Endothelial cell (in vitro differentiated cells): ENCODE results near the gene DUSP2. TPM values are rescaled to one million over a fixed set of nuclear protein-coding genes. Genes with fewer than 3 reads are reported as not detected.

Source experiments
- DNase-seq: peaks from one replicate; pipeline ENCODE4 v3.0.0; 2021; ENCODE audit warnings: low spot score
- H3K27ac Mint-ChIP-seq: one replicate; pipeline ENCODE4 v1.8.0; 2021; ENCODE audit warnings: mixed read lengths, inconsistent platforms; ENCODE audit not compliant: unreplicated experiment
- H3K27me3 Mint-ChIP-seq: one replicate; pipeline ENCODE4 v1.8.0; 2021; ENCODE audit warnings: mild to moderate bottlenecking, moderate library complexity, mixed read lengths, inconsistent platforms; ENCODE audit not compliant: unreplicated experiment
- H3K36me3 Mint-ChIP-seq: one replicate; pipeline ENCODE4 v1.8.0; 2021; ENCODE audit warnings: mild to moderate bottlenecking, low read depth, mixed read lengths, inconsistent platforms; ENCODE audit not compliant: unreplicated experiment
- H3K4me1 Mint-ChIP-seq: one replicate; pipeline ENCODE4 v1.8.0; 2021; ENCODE audit warnings: mild to moderate bottlenecking, mixed read lengths, inconsistent platforms; ENCODE audit not compliant: unreplicated experiment
- H3K4me3 Mint-ChIP-seq: one replicate; pipeline ENCODE4 v1.8.0; 2021; ENCODE audit warnings: mild to moderate bottlenecking, mixed read lengths, inconsistent platforms; ENCODE audit not compliant: unreplicated experiment
- H3K9me3 Mint-ChIP-seq: one replicate; pipeline ENCODE4 v1.8.0; 2021; ENCODE audit warnings: mixed read lengths, inconsistent platforms; ENCODE audit not compliant: unreplicated experiment
- CTCF ChIP-seq: fragments of 200-600 bp; sonication (generic); IDR thresholded peaks from one replicate; pipeline ENCODE4 v1.5.0; 2021; ENCODE audit warnings: antibody characterized with exemption; ENCODE audit not compliant: unreplicated experiment
- total RNA-seq: library from RNA; stranded (reverse); fragmentation: NEBNext Ultra II Directional; extraction: Animal tissue kit (Norgen Biotek cat#: 25700); gene quantifications from one replicate; pipeline ENCODE4 v1.2.1, GENCODE V29; 2021; ENCODE audit not compliant: unreplicated experiment

Gene DUSP2
- total RNA-seq, 1 donor from 2014 or later = not detected

GRCh38 chr2:96105994-96106715, 39.1 kb downstream of the DUSP2 start:
- peaks cover 7% of the 10 kb centered on the region for H3K27me3 Mint-ChIP-seq
- H3K4me3 Mint-ChIP-seq = no peak overlapping the region
- no peak for DNase-seq
- TF ChIP-seq CTCF = no peak
- H3K9me3 Mint-ChIP-seq = no peaks in the 10 kb centered on the region
- H3K36me3 Mint-ChIP-seq = peaks cover 5% of the 10 kb centered on the region
- H3K4me1 Mint-ChIP-seq = peaks cover 10% of the 10 kb centered on the region
- no peak overlapping the region for H3K27ac Mint-ChIP-seq

DNA sequence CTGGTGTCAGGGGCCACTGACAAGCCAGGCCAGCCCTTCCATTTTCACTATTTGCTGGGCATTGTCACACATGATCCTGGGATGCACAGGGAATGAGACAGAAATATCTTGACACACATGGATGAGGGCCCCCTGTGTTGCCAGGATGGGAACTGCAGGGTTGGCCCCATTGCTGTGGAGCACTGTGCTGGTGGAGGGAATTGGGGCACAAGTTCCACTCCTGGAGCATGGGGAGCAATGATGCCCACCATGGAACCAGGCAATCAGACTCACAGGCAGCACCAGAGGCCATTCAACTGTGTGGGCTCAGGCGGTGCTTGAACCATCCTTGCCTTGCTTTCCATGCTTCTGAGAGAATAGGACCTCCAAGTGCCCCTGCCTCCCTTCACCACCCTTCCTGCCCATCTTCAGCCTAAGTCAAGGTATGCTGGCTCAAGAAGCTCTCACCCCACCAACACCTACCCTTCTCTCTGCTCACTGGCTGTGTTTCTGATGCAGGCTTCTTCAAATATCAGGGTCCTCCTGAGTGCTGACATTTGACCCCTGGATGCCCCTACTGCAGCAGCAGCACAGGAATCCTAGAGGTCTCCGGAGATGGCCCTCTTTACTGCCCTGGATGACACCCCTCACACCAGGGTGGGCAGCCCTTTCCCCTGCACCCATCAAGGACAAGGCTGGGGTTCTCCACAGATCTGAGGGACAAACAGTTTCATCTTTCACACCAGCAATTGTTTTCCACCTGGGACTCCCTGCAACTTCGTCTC, 39.9 kb downstream of the DUSP2 start:
- Mint-ChIP-seq H3K36me3 (peaks cover 5% of the 10 kb centered on the region), H3K27me3 (peaks cover 13% of the 10 kb centered on the region), H3K27ac (no peak overlapping the region), H3K9me3 (no peaks in the 10 kb centered on the region), H3K4me3 (peak overlapping the region; percentile 79), H3K4me1 (peaks cover 10% of the 10 kb centered on the region)
- no peak for DNase-seq
- no peak for TF ChIP-seq CTCF

DNA sequence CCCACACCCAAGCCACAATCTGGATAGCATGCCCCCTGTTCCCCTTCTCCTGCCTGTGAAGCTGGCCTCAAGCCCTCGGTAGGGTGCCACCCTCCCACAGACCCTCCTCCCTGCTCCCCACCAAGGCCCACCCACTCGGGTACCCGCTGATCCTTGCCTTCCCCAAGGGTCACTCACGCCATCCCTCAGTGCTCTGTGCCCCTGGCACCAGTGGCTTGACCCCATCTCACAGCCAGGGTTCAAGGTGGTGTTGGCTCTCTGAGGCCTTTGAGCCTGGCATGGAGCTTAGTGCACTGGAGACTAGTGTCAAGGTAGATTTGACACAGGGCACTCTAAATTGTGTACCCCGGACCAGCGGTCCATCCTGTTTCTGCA, 40.8 kb downstream of the DUSP2 start:
- no peak overlapping the region for H3K4me3 Mint-ChIP-seq
- H3K36me3 Mint-ChIP-seq = peaks cover 5% of the 10 kb centered on the region
- peaks cover 15% of the 10 kb centered on the region for H3K27me3 Mint-ChIP-seq
- H3K9me3 Mint-ChIP-seq = no peaks in the 10 kb centered on the region
- peaks cover 10% of the 10 kb centered on the region for H3K4me1 Mint-ChIP-seq
- H3K27ac Mint-ChIP-seq = no peak overlapping the region
- DNase-seq = no peak
- TF ChIP-seq CTCF = no peak

DNA sequence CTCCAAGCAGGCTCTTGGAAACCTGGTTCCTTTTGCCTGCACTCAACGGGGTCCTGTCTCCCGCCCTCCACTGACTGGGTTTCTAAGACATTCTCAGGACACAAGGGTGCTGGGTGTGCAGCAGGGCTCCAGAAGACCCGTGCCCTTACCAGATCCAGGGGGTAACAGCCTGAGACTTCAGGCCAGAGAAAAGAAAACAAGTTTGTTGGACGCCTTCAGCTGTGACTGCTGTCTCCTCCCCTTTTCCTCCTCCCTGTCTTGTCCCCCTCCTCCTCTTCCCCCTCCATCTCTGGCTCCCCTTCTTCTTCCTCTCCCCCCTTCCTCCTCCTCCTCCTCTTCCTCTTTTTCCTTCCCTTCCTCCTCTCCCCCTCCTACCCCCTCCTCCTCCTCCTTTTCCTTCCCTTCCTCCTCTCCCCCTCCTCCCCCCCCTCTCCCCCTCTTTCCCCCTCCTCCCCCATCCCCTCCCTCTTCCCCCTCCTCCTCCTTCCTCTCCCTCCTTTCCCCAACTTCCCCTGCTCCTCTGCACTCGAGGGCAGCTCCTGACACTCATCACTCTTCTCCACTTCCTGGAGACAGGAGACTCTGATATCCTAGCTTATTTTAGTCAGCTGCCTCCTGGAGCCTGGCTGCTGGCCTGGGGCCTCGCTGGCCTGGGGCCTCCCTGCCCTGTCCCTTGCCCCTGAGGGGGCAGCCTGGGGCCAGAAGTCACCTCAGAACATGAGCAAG, 41.3 kb downstream of the DUSP2 start:
- Mint-ChIP-seq H3K27ac (no peak overlapping the region), H3K4me1 (peaks cover 7% of the 10 kb centered on the region), H3K4me3 (no peak overlapping the region), H3K27me3 (peaks cover 15% of the 10 kb centered on the region), H3K9me3 (no peaks in the 10 kb centered on the region), H3K36me3 (peaks cover 5% of the 10 kb centered on the region)
- no peak for TF ChIP-seq CTCF
- no peak for DNase-seq
